ENCODE data around the gene GTF2H2C_2.
"Not testable (repeated sequence)": the region's sequence is repeated elsewhere in the genome, so short reads cannot be mapped to it uniquely, and the experiment has no call there.

The GTF2H2C_2 gene

DNA sequence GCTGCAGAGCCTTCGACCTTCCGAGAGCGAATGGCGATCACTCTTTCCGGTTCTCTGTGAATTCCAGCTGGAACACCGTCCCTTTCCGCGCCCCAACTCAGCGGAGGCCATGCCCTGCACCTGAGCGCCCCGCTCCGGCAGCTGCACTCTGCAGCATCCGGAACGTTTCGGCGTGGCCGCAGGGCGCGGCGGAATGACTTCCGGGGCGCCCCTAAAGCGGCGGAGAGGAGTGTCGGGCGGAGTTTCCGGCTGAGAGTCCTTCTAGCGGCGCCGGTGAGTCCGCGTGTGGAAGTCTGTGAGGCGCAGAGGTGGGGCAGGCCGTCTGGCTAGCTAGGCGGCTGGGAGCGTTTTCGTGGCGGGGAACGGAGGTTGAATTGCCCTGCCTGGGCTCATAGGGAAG lies at the start of gene GTF2H2C_2:
TSS of gene GTF2H2C_2 (plus strand) at position 252 of the 400 bp plus-strand sequence.
- not testable (repeated sequence) for DNase-seq

GRCh38 chr5:70400984-70401686 lies 14.0 kb upstream of the GTF2H2C_2 start:
- DNase-seq, result not testable (repeated sequence)

- not testable (repeated sequence) for DNase-seq
These were observed 6.2 kb downstream of the GTF2H2C_2 start for GRCh38 chr5:70421322-70421721.

- not testable (repeated sequence) for DNase-seq
These were observed 8.0 kb downstream of the GTF2H2C_2 start for GRCh38 chr5:70423215-70423614.

- DNase-seq, result not testable (repeated sequence)
These were observed 23.4 kb downstream of the GTF2H2C_2 start for GRCh38 chr5:70438518-70438917.

GRCh38 chr5:70449565-70449964 lies 34.4 kb downstream of the GTF2H2C_2 start:
- DNase-seq, result not testable (repeated sequence)

- DNase-seq, result not testable (repeated sequence)
These were observed 36.2 kb downstream of the GTF2H2C_2 start for GRCh38 chr5:70451249-70451984.

GRCh38 chr5:70457093-70457492 lies 41.9 kb downstream of the GTF2H2C_2 start:
- not testable (repeated sequence) for DNase-seq

GRCh38 chr5:70459188-70459587 lies 44.0 kb downstream of the GTF2H2C_2 start:
- DNase-seq, result not testable (repeated sequence)

GRCh38 chr5:70461984-70462383 lies 46.8 kb downstream of the GTF2H2C_2 start:
- DNase-seq, result not testable (repeated sequence)

DNA sequence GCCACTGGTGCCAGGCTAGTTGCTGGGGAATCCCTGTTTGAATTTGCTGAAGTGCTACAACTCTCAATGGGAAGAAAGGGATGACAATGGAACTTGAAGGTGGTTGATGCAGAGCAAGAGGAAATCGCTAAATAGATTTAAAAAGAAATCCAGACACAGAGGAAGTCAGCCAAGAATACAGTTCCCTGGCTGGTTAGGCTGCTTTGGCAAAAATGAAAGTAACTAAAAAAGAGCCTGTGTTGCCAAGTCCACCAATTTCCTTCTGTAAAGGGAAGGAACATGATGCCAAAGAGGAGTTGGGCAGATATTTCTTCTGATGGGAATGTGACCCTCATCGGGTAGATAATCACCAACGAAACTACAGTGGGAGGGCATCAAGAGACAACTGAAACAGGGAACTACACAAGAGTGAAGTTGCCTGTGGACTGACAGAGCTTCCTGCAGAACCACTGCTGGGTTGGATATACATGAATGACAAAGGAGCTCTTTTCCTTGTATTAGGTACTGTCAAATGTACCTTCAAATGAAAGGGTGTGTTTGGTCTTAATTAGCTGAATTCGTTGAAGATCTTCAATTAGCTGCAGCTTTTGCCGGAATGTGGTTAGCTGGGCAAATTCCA lies 49.0 kb downstream of the GTF2H2C_2 start:
- not testable (repeated sequence) for DNase-seq

GRCh38 chr5:70469926-70470509 lies 54.9 kb downstream of the GTF2H2C_2 start:
- not testable (repeated sequence) for DNase-seq

All from NCI-H1930 (cell line).